ENCODE data around the gene FHIT. TPM values are rescaled to one million over a fixed set of nuclear protein-coding genes. Genes with fewer than 3 reads are reported as not detected.

Gene FHIT
- total RNA-seq, 2 experiments from 2014 or later: 86.0 to 90.6 TPM

DNA sequence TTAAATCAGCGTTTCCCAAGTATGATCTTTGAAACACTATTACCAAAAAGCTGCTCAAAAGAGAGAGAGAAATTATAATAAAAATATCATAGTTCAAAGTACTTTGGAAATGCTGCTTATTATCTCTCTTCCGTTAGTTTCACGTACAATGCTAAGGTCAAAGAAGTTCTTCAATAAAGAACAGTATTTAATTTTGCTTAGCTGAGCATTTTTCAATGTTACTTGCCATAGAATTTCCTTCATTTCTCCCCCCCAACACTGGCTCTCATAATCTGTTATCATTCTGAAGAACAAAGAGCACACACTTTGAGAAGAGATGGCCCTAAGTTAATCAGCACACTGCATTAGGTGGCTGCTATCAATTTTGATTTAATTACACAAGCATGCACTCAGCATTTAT lies 1360.6 kb downstream of the FHIT start:
- Mint-ChIP-seq H3K36me3 (ENCODE audit: low read depth) (peaks cover 49% of the 10 kb centered on the region), H3K27me3 (no peaks in the 10 kb centered on the region), H3K4me3 (no peak overlapping the region), H3K4me1 (ENCODE audit: low read depth) (peaks cover 89% of the 10 kb centered on the region), H3K27ac (peak overlapping the region; percentile 79), H3K9me3 (no peaks in the 10 kb centered on the region)
- Histone ChIP-seq H3K9me3 (ENCODE audit: control insufficient read depth in 1 of 2, insufficient read depth in 1 of 2, low read length in 2 of 2) (peaks cover 0 to 4% of the 10 kb centered on the region in 2 experiments), H3K4me1 (ENCODE audit: insufficient read depth, low read length) (peaks cover 8% of the 10 kb centered on the region), H3K4me3 (ENCODE audit: low read length) (no peak overlapping the region), H3K36me3 (ENCODE audit: insufficient read depth, low read length) (no peaks in the 10 kb centered on the region), H3K27me3 (ENCODE audit: control insufficient read depth in 1 of 2, insufficient read depth in 2 of 2, low read length in 2 of 2) (no peaks in the 10 kb centered on the region), H3K27ac (ENCODE audit: low read depth in 1 of 2, low read length in 2 of 2) (no peak overlapping the region)
- DNase-seq (no peak), ATAC-seq (ENCODE audit: poor library complexity) (no peak)
- CTCF ChIA-PET: no interaction called here
- intact Hi-C loops (cut with DNase I, micrococcal nuclease): no loop called here
- TF ChIP-seq, protein P1, sequence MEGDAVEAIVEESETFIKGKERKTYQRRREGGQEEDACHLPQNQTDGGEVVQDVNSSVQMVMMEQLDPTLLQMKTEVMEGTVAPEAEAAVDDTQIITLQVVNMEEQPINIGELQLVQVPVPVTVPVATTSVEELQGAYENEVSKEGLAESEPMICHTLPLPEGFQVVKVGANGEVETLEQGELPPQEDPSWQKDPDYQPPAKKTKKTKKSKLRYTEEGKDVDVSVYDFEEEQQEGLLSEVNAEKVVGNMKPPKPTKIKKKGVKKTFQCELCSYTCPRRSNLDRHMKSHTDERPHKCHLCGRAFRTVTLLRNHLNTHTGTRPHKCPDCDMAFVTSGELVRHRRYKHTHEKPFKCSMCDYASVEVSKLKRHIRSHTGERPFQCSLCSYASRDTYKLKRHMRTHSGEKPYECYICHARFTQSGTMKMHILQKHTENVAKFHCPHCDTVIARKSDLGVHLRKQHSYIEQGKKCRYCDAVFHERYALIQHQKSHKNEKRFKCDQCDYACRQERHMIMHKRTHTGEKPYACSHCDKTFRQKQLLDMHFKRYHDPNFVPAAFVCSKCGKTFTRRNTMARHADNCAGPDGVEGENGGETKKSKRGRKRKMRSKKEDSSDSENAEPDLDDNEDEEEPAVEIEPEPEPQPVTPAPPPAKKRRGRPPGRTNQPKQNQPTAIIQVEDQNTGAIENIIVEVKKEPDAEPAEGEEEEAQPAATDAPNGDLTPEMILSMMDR (IDR thresholded peaks at IDR 0.05): no peak
- POLR2A ChIA-PET: no interaction called here

DNA sequence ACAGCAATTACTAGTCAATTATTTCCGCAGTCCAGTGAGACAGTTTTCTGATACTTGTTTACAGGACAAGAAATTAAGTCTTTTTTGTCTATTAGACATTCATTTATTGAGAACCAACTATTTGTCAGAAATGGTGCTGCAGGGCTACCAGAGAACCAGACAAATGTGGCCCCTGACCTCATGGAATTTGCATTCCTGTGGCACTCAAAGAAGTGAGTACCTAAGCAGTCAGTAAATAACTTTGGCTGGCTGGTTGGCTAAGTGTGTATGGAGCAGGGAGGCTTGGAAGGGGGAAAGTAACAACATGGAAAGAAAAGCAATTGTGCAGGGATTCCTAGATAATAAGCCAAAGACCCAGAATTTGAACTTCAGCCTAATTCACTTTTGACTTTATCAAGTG lies 1364.5 kb downstream of the FHIT start:
- H3K27ac ChIP-seq (ENCODE audit: low read depth in 1 of 2, low read length in 2 of 2): no peak overlapping the region
- H3K4me1 ChIP-seq (ENCODE audit: insufficient read depth, low read length): peaks cover 14% of the 10 kb centered on the region
- no peaks in the 10 kb centered on the region for H3K9me3 ChIP-seq (ENCODE audit: control insufficient read depth in 1 of 2, insufficient read depth in 1 of 2, low read length in 2 of 2)
- no peak overlapping the region for H3K4me3 Mint-ChIP-seq
- DNase-seq (no peak), ATAC-seq (ENCODE audit: poor library complexity) (no peak)
- peaks cover 53% of the 10 kb centered on the region for H3K36me3 Mint-ChIP-seq (ENCODE audit: low read depth)
- ChIA-PET POLR2A (no interaction called here), CTCF (no interaction called here)
- H3K4me1 Mint-ChIP-seq (ENCODE audit: low read depth): peaks cover 86% of the 10 kb centered on the region
- intact Hi-C loops (cut with DNase I, micrococcal nuclease): no loop called here
- TF ChIP-seq, protein P1 (IDR thresholded peaks at IDR 0.05): no peak
- H3K9me3 Mint-ChIP-seq: no peaks in the 10 kb centered on the region
- H3K4me3 ChIP-seq (ENCODE audit: low read length): no peak overlapping the region
- H3K36me3 ChIP-seq (ENCODE audit: insufficient read depth, low read length): no peaks in the 10 kb centered on the region
- no peaks in the 10 kb centered on the region for H3K27me3 ChIP-seq (ENCODE audit: control insufficient read depth in 1 of 2, insufficient read depth in 2 of 2, low read length in 2 of 2)
- peak overlapping the region; percentile 79 for H3K27ac Mint-ChIP-seq
- no peaks in the 10 kb centered on the region for H3K27me3 Mint-ChIP-seq

DNA sequence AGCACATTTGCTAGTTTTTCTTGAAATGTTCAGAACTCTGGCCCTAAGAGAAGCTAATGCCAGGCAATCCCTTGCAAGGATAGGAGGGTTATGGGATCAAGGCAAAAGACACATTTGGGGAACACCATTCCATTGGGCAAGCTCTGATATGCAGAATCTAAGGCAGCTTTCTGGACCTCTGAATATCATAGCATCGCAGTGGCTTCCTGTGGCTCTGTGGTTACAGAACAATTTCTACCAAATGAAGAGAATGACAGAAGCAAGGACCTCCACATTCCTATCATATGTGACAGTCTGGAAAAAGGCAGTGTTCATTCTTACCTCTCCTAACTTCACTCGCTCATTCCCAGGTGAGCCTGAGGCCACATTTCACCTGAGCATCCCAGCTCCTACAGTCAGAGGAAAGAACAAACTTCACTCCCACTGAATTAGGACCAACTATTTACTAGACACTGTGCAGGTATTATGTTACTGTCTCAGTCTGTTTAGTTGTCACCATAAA lies 1365.3 kb downstream of the FHIT start:
- Mint-ChIP-seq H3K9me3 (no peaks in the 10 kb centered on the region), H3K4me3 (peak overlapping the region; percentile 21), H3K4me1 (ENCODE audit: low read depth) (peaks cover 86% of the 10 kb centered on the region), H3K36me3 (ENCODE audit: low read depth) (peaks cover 45% of the 10 kb centered on the region), H3K27me3 (no peaks in the 10 kb centered on the region), H3K27ac (peak overlapping the region; percentile 79)
- Histone ChIP-seq H3K36me3 (ENCODE audit: insufficient read depth, low read length) (no peaks in the 10 kb centered on the region), H3K27ac (ENCODE audit: low read depth in 1 of 2, low read length in 2 of 2) (no peak overlapping the region), H3K4me1 (ENCODE audit: insufficient read depth, low read length) (peaks cover 14% of the 10 kb centered on the region), H3K4me3 (ENCODE audit: low read length) (no peak overlapping the region), H3K9me3 (ENCODE audit: control insufficient read depth in 1 of 2, insufficient read depth in 1 of 2, low read length in 2 of 2) (no peaks in the 10 kb centered on the region), H3K27me3 (ENCODE audit: control insufficient read depth in 1 of 2, insufficient read depth in 2 of 2, low read length in 2 of 2) (no peaks in the 10 kb centered on the region)
- ChIA-PET CTCF (interaction anchor here (0.7 kb wide), 1 partner anchor 28 kb away, joined by 4 read pairs; no protein-coding TSS in a partner anchor), POLR2A (interaction anchor here (1.2 kb wide), 1 partner anchor 30 kb away, joined by 4 read pairs; no protein-coding TSS in a partner anchor)
- ATAC-seq (ENCODE audit: poor library complexity) (peak; percentile 39), DNase-seq (no peak)
- TF ChIP-seq, protein P1 (IDR thresholded peaks at IDR 0.05): no peak
- intact Hi-C loops (cut with DNase I, micrococcal nuclease): no loop called here

Data from CD4-positive, alpha-beta T cell (primary cell).